Measurements from ENCODE around the gene PHKA2.

Gene PHKA2

DNA sequence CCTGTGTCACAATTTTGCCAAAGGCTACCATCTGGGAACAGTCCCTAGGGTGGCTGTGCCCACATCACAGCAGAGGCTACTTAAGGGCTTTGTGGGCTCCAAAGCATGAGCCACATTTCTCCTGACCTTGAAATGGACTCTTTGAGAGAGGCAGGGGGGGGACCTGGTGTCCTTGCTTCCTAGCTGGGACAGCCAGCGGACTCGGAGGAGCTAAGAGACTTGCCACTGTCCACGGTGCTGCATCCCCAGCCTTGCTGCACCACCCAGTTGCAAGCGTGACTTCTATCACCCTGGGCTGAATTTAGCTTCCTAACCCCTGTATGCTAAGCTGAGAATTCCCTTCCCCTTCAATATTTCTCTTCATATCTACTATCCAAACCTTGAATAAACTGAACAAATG is 99.0 kb downstream of the PHKA2 start:
- ChIA-PET CTCF (interaction anchor here (1.0 kb wide), 1 partner anchor 13 kb away, joined by 3 read pairs; no protein-coding TSS in a partner anchor), POLR2A (no interaction called here)
- no peak for DNase-seq (ENCODE audit: low read depth, low spot score)
- TF ChIP-seq, protein P1, sequence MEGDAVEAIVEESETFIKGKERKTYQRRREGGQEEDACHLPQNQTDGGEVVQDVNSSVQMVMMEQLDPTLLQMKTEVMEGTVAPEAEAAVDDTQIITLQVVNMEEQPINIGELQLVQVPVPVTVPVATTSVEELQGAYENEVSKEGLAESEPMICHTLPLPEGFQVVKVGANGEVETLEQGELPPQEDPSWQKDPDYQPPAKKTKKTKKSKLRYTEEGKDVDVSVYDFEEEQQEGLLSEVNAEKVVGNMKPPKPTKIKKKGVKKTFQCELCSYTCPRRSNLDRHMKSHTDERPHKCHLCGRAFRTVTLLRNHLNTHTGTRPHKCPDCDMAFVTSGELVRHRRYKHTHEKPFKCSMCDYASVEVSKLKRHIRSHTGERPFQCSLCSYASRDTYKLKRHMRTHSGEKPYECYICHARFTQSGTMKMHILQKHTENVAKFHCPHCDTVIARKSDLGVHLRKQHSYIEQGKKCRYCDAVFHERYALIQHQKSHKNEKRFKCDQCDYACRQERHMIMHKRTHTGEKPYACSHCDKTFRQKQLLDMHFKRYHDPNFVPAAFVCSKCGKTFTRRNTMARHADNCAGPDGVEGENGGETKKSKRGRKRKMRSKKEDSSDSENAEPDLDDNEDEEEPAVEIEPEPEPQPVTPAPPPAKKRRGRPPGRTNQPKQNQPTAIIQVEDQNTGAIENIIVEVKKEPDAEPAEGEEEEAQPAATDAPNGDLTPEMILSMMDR (IDR thresholded peaks at IDR 0.05; ENCODE audit: insufficient read depth, low read length, missing control alignments), result no peak
- H3K4me3 ChIP-seq (ENCODE audit: low read depth, low read length), result no peak overlapping the region

DNA sequence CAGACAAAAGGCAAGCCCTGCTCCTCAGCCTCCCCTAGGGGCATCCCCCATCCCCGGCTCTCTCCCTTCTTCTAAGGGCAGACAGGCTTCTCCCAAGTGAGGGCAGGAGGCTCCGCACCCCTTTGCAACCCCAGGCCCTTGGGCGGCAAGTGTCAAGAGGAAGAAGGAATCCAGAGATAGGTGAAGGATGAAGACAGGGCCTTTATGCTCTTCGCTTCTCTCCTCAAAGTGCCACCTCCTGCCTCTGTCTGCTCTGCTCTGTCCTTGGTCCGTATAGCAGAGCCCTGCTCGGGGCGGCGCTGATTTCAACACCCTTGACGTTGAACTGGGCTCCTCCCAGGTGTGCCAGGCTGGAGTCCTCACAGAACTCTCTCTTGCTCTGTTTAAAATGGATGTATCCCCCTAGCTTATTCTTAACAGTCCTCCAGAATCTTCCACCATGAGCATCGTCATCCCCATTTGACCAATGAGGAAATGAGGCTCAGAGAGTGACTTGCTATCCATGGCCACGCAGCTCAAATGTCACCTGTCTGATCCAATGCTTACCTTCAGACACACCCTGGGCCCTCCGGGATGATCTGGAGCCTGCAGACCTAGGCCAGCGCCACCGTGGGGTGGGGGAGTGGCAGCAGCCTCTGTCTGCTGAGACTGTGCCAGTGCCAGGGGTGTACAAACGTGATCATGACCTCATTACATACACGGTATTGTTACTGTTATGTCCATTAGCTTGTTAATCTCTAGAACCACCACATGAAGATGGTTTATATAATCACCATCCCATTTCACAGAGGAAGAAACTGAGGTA is 99.8 kb downstream of the PHKA2 start:
- H3K4me3 ChIP-seq (ENCODE audit: low read depth, low read length), result no peak overlapping the region
- ChIA-PET CTCF (no interaction called here), POLR2A (no interaction called here)
- no peak for DNase-seq (ENCODE audit: low read depth, low spot score)
- TF ChIP-seq, protein P1 (IDR thresholded peaks at IDR 0.05; ENCODE audit: insufficient read depth, low read length, missing control alignments), result no peak

DNA sequence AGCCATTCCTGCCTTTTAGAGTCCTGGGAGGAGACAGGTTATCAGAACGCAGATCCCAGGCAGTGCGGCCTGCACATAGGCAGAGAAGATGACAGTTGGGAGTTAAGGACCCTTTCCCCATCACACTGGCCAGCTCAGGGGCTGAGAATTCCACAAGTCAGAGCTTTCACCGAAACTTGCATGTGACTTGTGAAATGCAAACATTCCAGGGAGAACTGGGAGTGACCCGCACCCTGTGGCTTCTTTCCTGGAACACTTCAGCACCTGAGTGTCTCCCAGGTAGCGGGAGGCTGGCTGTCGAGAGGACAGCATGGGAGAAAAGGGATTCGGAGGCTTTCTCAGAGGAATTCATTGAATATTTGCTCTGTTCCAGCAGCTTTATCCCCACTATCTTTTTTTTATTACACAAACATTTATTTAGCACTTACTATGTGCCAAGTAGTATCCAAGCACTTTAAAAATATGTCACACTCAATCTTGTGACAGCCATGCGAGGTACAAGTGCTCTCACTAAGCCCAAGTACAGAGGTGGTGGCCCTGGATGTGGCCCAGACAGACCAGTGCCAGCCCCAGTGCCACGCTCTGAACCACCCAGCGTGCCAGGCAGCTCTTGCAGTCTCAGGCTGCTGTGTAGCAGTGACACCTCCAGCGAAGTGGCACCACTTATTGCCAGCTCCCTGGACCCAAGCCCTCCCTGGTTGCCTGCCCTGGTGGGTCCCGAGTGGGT is 100.5 kb downstream of the PHKA2 start:
- H3K4me3 ChIP-seq (ENCODE audit: low read depth, low read length), result no peak overlapping the region
- DNase-seq (ENCODE audit: low read depth, low spot score), result no peak
- ChIA-PET CTCF (no interaction called here), POLR2A (no interaction called here)
- TF ChIP-seq, protein P1 (IDR thresholded peaks at IDR 0.05; ENCODE audit: insufficient read depth, low read length, missing control alignments), result no peak

DNA sequence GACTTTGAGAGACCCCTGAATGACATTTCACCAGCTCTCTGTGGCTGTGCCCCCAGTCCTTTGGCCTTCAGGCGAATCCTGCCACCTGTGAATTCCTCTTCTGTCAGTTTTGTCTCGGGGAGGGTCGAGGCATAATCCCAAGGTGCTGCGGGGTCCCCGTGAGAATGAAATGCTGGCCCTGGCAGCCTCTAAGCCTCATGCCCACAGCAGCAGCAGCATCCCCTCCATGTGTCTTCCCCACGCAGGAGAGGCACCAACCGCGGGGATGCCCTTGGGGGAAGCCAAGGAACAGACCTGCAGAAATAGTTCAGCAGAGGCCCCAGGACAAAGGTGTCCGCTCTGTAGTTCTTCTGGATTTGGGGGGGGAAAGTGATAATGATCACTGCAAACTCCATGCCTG is 104.8 kb downstream of the PHKA2 start:
- H3K4me3 ChIP-seq (ENCODE audit: low read depth, low read length), result no peak overlapping the region
- TF ChIP-seq, protein P1 (IDR thresholded peaks at IDR 0.05; ENCODE audit: insufficient read depth, low read length, missing control alignments), result no peak
- no peak for DNase-seq (ENCODE audit: low read depth, low spot score)
- CTCF ChIA-PET, result no interaction called here
- POLR2A ChIA-PET, result no interaction called here

DNA sequence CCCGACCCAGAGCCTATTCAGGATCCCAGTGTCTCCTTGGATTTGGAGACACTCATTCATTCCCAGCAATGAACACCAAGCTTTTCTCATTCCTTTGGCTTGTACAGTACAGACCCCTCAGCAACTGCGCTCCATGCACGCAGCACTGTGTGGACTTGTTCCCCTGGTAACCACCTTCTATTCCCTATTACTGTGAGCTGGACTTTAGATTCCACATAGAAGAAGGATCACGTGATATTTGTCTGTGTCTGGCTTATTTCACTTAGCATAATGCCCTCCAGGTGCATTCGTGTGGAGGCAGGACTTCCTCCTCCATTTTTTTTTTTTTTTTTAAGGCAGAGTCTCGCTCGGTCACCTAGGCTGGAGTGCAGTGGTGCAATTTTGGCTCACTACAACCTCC is 106.4 kb downstream of the PHKA2 start:
- H3K4me3 ChIP-seq (ENCODE audit: low read depth, low read length), result no peak overlapping the region
- TF ChIP-seq, protein P1 (IDR thresholded peaks at IDR 0.05; ENCODE audit: insufficient read depth, low read length, missing control alignments), result no peak
- CTCF ChIA-PET, result no interaction called here
- POLR2A ChIA-PET, result no interaction called here
- DNase-seq (ENCODE audit: low read depth, low spot score), result no peak

DNA sequence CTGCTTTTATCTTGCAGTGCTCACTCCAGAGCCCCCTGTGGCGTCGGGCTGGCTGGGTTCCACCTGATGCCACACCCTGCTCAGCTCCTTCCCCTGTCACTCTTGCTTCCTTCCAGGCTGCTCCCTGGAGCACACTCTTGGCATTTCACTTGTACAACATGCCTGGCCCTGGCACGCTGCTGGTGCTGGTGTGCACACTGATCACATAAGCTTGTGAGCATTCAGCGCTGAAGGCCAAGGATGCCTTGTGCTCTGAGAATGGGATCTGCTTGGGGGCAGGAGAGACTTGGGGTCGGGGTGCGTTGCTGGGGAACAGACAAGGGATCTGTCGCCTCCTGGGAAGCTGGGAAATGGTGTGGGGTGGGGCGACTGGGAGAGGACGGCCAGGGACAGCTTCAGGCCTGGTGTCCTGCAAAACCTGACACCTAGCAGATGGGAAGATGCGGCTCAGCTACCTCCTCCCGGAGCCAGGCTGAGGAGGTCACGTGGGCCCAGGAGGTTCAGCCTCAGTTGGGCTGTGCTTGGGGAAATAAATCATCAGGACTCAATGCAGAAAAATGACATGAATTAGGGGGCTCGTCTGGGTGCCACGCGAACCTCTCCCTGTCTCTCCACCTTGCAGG is 108.5 kb downstream of the PHKA2 start:
- ChIA-PET CTCF (interaction anchor here (0.7 to 1.6 kb wide), 2 partner anchors 11 to 462 kb away, joined by 3 read pairs; no protein-coding TSS in a partner anchor), POLR2A (no interaction called here)
- H3K4me3 ChIP-seq (ENCODE audit: low read depth, low read length), result no peak overlapping the region
- DNase-seq (ENCODE audit: low read depth, low spot score), result no peak
- TF ChIP-seq, protein P1 (IDR thresholded peaks at IDR 0.05; ENCODE audit: insufficient read depth, low read length, missing control alignments), result no peak
